Inflammatory macrophage (primary cell): ENCODE measurements around the gene METTL25B.

Experiments used
- DNase-seq, 2 donors: peaks; one replicate each; pipeline ENCODE4 v3.0.0-alpha.2; 2020 to 2022

The METTL25B gene

DNA sequence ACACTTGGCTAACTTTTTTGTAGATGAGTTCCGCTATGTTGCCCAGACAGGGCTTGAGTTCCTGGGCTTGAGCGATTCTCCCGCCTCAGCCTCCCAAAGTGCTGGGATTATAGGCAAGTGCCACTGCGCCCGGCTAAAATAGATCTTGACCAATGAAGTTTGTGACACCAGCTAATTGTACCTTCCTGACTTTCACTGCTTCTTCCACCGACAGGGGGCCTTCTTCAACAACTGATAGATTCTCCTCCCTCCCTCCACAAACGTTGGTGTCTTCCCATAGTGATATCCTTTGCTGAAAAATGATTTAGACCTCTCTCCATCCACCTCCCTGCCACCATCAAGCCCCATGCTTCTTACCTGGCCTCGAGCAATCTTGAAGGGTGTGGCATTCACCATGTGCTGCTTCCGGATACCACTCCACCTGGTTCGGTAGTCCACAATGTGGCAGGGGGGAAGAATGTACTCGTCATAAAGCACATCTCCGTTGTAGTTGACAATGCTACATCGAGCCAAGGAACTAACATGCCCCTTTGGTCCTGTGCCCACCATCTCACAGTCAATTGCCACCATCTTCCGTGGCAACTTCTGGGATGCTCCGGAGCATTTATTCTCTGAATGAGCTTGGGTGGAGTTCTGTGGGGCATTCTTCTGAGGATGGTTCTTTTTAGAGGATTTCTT lies 1.6 kb upstream of the METTL25B start:
- DNase-seq: peak; percentile 49 to 61

DNA sequence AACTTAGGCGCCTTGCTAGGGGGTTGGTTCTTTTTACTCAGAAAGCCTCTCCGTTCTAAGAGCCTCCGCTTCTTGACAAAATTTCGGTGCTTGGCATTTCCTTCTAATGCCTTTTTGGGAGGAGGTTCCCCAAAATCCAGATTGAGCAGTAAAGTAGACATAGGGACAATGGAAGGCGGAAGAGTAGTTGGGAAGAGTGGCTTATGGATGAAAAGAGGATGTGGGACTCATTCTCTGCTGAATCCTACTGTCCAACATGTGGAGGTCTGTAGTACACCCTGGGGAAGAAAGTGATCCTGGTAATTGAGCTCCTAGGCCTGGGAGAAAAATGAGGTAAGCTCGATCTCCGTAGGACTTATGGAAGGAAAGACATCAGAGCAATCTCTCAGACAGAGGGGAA lies 777 bp upstream of the METTL25B start:
- no peak for DNase-seq

DNA sequence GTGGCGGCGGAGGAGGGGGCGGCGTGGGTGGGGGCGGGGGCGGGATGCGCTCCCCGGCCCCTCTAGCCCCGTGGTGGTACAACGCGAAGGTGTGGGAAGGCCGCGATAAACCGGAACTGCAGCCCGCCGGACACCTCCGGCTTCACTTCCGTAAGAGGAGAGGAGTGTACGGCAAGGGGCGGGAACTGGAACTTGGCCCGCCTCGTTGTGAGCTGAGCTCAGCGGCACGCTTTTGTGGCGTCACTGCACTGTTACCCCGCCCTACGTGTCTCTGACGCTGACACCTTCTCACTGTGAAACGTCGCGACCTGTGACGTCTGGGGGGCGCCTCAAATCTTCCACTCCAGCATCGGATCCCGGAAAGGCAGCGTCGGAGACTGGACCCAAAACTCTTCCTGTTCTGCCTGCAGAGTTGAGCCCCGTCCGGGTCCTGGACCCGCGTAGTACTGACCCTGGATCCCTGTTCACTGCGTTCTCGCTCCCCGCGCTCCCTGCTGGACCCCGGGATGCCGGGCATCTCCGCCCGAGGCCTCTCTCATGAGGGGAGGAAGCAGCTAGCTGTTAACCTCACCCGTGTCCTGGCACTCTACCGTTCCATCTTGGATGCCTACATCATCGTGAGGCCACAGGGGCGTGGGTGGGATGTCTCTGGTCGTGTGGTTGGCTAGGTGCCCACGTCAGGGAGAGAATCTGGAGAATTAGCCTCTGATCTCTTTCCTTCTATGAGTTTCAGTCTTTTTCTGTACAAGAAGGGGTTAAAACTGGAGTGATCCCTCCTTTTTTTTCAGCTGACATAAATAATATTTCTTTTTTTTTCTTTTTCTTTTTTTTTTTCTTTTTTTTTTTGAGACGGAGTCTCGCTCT lies 562 bp downstream of the METTL25B start, which contains the start of gene ISG20L2:
TSS of gene ISG20L2 (minus strand) at position 168 of the 864 bp plus-strand sequence. CDS start 1,114 bp downstream, outside the sequence.
- DNase-seq: peak; percentile 98 to 99

DNA sequence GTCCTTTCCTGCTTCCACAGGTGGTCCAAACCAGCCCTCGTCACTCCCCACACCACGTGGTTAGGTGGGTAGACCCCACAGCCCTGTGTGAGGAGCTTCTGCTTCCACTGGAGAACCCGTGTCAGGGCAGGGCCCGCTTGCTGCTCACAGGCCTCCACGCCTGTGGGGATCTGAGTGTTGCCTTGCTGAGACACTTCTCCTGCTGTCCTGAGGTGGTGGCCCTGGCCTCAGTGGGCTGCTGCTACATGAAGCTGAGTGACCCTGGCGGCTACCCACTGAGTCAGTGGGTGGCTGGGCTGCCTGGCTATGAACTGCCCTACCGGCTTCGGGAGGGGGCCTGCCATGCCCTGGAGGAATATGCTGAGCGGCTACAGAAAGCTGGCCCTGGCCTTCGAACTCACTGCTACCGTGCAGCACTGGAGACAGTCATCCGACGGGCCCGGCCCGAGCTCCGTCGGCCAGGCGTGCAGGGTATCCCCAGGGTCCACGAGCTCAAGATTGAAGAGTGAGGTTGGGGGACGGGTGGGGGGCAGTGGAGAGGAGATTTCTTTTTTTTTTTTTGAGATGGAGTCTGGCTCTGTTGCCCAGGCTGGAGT lies 5.8 kb downstream of the METTL25B start:
- DNase-seq: no peak

DNA sequence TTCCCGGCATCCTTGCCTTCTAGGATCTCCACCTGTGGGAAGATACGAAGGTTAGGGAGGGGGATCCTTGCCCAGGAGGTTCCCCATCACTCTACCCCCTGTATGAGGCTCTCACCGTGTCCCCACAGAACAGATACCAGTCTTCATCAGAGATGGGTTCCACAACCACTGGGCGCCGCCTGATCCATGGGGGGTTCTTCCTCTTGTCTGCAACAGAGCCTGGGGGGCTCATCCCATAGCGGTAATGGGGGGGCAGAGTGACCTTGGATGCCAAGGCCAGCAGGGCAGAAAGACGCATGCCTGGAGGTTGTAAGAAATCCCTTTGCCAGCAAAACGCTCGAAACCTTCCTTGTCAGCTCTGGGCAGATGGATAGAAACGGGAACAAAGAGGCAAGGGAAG lies 10.1 kb downstream of the METTL25B start:
- DNase-seq: no peak

- no peak for DNase-seq
Observed at GRCh38 chr1:156738916-156739315, 10.6 kb downstream of the METTL25B start.

DNA sequence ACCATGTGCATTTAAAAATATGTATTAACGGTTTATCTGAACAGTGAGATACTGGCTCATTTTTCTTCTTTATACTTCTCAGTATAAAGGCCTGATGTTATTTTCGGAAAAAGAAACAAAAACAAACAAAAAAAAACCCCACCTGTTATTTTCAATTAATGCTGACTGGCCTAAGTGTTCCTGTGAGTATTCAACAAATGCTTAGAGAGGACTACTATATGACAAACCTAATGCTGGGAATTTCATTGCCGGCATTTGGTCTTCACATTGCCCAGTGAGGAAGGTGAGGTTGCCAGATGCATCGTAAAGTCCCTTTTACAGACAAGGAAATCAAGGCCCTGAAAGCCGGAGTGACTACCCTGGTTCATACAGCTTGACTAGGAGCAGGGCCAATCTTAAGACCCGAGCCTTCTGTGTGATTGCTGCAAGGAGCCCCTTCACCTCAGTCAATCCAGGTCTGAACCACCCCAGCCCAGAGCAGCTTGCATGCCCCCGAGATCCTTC lies 12.0 kb downstream of the METTL25B start:
- DNase-seq: no peak

DNA sequence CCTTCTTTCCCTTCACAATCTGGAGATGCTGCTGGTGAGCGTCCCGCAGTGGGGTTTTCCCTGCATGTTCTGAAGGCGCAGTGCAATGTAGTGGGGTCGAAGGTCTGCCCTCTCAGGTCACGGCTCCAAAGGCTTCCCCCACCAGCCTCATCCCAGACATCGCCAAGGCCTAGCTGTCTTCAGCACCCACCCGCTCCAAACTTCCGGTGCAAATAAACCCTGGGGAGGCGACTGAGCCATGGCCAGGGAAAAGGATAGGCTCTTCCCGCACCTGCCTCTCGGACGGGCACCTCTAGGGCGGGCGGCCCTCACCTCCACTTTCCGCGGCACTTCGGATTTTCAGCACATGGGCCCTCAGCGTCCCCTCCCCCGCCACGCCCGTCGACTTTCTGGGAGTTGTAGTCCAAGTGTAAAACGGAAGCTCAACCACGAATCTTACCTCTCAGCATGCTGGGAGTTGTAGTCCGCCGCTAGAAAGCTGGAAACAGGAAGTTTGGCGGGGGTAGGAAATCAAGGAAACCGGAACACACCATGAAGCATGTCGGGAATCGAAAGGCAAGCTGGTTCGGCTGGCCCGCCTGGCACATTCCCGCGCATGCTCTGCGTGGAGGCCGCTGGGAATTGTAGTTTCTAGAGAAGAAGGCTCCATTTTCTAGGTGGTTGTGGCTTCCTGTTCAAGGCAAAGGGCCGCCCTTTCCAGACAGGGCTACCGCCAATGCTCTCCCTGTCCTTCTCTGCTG lies 12.6 kb downstream of the METTL25B start, which contains the start of gene MRPL24:
TSS of gene MRPL24 (minus strand) at position 348 of the 740 bp plus-strand sequence. CDS start 2,384 bp downstream, outside the sequence.
- DNase-seq: peak; percentile 99

DNA sequence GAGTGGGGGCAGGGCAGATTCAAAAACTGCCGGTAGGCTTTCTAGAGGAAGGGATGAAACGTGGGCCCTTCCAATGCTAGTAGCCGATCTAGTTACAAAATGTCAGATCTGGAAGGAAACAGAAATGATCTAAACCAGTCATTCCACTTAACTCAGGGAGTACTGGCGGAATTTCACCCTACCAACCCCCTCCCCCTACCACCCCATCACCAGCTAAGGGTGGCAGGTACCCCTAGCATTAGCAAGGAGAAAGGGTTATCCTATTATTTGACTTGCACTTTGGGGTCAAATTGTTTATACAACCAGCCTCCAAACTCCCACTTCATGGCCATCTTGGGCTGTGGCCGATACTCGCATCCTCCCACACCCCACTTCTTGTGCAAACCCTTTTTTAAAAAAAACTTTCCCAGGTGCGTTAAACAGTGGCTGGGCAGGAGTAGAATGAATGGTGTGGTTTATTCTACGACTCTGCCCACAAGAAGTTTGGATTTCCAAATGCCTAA lies 13.3 kb downstream of the METTL25B start:
- DNase-seq: no peak

DNA sequence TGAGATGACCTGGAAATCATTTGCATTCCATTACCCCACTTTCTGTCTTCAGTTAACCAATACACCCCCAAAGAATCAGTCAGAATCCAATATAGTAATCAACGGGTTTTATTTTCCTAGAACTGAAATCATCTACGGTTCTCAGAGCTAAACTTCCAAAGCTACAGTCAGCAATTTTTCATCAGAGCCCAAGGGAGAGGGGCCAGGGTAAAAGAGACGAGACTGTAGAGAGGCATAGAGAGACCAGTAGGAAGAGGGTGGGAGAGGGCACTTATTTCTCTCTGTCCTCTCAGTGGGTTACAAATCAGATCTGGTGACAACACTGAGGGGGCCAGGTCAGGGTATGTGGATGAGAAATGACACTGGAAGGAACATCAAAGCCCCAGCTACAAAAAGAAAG lies 13.7 kb downstream of the METTL25B start:
- DNase-seq: no peak

DNA sequence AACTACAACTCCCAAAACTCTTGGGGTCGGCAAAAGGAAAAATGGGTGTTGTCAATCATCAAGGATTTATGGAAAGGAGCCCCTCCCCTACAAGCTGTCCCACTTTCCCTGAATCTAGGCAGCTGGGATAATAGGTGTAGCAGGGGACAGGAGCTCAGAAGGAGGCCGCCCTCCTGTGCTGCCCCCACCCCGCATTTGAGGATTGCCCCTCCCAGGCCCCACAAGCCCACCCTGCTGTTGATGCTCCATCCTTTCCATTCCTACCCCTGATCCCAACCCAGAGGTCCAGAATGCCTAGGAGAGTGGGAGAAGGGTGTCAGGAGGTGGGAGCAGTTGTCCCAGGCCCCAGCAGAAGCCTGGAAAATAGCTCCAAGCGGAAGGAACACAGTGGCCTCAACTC lies 14.5 kb downstream of the METTL25B start:
- no peak for DNase-seq

- DNase-seq: peak in 1 of 2 donors; percentile 44
Observed at GRCh38 chr1:156743367-156744302, 15.4 kb downstream of the METTL25B start.

GRCh38 chr1:156744344-156744743 lies 16.1 kb downstream of the METTL25B start:
- DNase-seq: no peak

DNA sequence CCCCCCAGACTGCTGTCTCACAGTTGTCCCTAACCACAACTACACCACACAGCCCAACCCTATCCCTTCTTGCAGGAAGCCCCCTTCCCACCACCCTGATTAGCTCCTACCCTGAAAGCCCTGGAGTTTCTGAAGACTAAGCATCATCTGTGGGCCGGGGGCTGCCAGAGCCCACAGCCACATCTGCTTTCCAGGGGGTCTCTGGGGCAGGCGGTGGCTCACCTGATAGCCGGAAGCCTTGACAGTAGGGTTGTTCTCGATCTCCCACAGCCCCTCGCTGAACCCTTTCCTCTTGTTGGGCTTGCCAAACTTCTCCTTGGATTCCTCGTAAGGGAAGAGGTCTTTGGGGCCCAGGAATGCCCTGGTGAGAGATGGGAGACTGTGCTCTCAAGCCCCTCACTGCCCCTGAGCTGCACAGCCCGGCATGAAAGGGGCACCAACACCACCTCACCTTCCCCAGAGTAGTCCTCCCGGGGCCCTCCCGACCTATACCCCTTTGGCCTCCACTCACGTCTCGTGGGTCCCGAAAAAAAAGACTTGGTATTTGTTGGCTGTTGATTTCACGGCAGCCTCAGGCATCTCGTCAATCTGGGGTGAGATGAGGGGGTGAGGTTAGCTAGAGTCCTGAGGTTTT lies 16.6 kb downstream of the METTL25B start:
- no peak for DNase-seq

DNA sequence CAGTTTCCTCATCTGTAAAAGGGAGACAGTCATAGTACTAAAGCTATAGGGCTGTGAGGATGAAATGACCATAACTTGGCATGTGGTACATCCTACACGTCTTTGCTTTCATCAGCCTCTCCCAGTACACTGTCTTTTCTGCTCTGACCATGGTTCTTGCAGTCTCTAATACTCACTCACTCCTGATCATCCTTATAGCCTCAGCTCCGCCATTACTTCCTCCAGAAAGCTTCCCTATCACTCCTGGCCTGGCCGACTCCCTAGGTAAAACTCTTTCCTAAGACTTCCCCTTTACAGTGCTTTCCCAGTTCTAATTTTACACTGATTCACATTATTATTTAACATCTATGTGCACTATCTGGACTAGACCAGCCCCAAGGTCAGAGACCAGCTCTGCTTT lies 17.6 kb downstream of the METTL25B start:
- peak; percentile 18 to 47 for DNase-seq

DNA sequence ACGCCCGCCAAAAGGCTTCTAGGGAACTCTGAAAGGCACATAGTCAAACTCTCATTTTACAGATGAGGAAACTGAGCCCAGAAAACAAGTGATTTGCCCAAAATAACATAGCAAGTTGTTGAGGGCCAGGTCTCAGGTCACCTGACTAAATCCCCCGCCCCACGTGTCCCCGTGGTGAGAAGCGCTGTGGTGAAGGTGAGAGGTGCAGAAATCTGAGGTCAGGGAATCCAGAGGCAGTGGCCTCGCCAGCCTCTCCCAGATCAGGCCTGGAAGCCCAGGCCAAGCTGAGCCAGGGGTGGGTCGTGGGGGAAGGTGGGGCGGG lies 18.1 kb downstream of the METTL25B start:
- no peak for DNase-seq

- DNase-seq: peak; percentile 62 to 87
Observed at GRCh38 chr1:156746728-156747631, 18.7 kb downstream of the METTL25B start.

DNA sequence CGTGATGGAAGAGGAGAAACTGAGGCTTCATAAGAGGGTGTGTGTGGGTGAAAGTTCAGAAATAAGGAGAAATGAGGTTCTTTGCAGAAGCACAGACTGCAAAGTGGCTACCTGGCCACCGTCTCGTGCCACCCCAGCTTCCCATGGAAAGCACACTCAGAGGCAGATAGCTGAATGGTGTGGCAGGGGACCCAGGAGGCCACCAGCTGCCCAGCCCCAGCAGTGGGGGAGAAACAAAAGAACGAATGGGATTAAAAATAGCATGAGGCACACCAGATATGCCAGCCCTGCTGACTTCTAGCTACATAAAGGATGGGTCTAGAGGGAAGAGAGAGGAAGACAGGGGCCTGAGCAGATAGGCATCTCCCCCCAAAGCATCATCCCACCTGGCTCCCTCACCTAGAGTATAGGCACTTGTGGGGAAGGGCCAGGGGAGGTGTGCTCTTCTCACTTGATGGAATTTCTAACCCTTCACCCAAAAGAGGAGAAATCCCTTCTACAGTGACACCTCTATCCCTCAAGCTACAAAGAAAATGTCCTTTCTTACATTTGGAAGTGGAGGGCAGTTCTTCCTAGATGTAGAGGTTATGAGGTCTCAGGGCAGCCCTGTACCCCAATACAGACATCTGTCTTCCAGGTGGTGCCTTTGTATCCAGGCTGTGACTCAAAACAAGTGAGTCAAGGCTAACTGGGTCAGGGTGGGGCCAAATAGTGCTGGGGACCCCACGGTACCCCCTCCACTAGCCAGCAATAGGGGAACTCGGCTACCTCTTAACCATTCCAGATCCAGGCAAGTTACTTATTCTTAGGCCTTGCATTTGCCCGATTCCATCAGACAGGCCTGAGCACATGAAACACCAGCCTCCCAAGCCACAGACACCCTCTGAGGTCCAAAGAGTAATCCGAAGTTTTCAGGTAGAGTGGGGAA lies 19.7 kb downstream of the METTL25B start:
- DNase-seq: no peak
